Left ventricle myocardium superior (tissue), 1 donor: ENCODE data around the gene GNA12. TPM values are rescaled to one million over a fixed set of nuclear protein-coding genes. Genes with fewer than 3 reads are reported as not detected.
"Not testable (repeated sequence)": the region's sequence is repeated elsewhere in the genome, so short reads cannot be mapped to it uniquely, and the experiment has no call there.

Experiments
- ATAC-seq: fragments of 200-7000 bp; cut with Tn5 transposase; one replicate; pipeline ENCODE4 v1.9.1; 2020; ENCODE audit warnings: mild to moderate bottlenecking, moderate library complexity
- DNase-seq: peaks from one replicate; pipeline ENCODE4 v3.0.0-alpha.2; 2020
- intact Hi-C: fragments of 100-400 bp; cut with micrococcal nuclease; formaldehyde crosslinking; loops from one replicate; pipeline ENCODE4 v1.11.0; 2022
- total RNA-seq: library from RNA; stranded (reverse); fragmentation: NEBNext Ultra II Directional; extraction: Animal tissue kit (Norgen Biotek cat#: 25700); gene quantifications from one replicate; pipeline ENCODE4 v1.2.1, GENCODE V29; 2021
- donor health status: DM: no; HTN: yes; CAD: no; lungs with severe emphysema.

Gene GNA12
- total RNA-seq, 1 donor from 2014 or later = 40.4 TPM

- intact Hi-C loops = no loop called here
- DNase-seq (peak; percentile 44), ATAC-seq (peak; percentile 16)
Measured at GRCh38 chr7:2737771-2738540, 106.2 kb downstream of the GNA12 start.

GRCh38 chr7:2737005-2737743 is 106.9 kb downstream of the GNA12 start:
- ATAC-seq, DNase-seq, intact Hi-C loops: not testable (repeated sequence)

GRCh38 chr7:2736411-2736914 is 107.6 kb downstream of the GNA12 start:
- intact Hi-C loops = no loop called here
- peak; percentile 37 for DNase-seq
- no peak for ATAC-seq

- intact Hi-C loops = no loop called here
- no peak for DNase-seq
- ATAC-seq = no peak
Measured at GRCh38 chr7:2735744-2736143, 108.4 kb downstream of the GNA12 start.

GRCh38 chr7:2734751-2735571 is 109.1 kb downstream of the GNA12 start:
- peak; percentile 70 for DNase-seq
- peak; percentile 73 for ATAC-seq
- intact Hi-C loops = no loop called here

- no peak for DNase-seq
- ATAC-seq = no peak
- intact Hi-C loops = no loop called here
Measured at GRCh38 chr7:2734084-2734686, 109.9 kb downstream of the GNA12 start.

- ATAC-seq (peak; percentile 73), DNase-seq (peak; percentile 81)
- intact Hi-C loops = no loop called here
Measured at GRCh38 chr7:2732959-2733584, 111.0 kb downstream of the GNA12 start.

- ATAC-seq (no peak), DNase-seq (no peak)
- intact Hi-C loops = no loop called here
Measured at GRCh38 chr7:2732388-2732787, 111.7 kb downstream of the GNA12 start.

GRCh38 chr7:2730846-2731770 is 113.0 kb downstream of the GNA12 start:
- DNase-seq (no peak), ATAC-seq (no peak)
- intact Hi-C loops = no loop called here

GRCh38 chr7:2729893-2730716 is 114.0 kb downstream of the GNA12 start:
- intact Hi-C loops = no loop called here

GRCh38 chr7:2729031-2729892 is 114.8 kb downstream of the GNA12 start:
- intact Hi-C loops = no loop called here
- DNase-seq (peak; percentile 15), ATAC-seq (no peak)

More at GRCh38 chr7:2729893-2730716, 114.0 kb downstream of the GNA12 start:
- no peak for DNase-seq
- no peak for ATAC-seq

GRCh38 chr7:2728316-2729030 is 115.6 kb downstream of the GNA12 start:
- DNase-seq (no peak), ATAC-seq (no peak)
- intact Hi-C loops = no loop called here

- intact Hi-C loops, DNase-seq, ATAC-seq: not testable (repeated sequence)
Measured at GRCh38 chr7:2727206-2727605, 116.9 kb downstream of the GNA12 start.

- ATAC-seq (no peak), DNase-seq (no peak)
Measured at GRCh38 chr7:2726316-2727018, 117.6 kb downstream of the GNA12 start.

More at GRCh38 chr7:2726316-2727018, 117.6 kb downstream of the GNA12 start:
- intact Hi-C loops = no loop called here
